Loucy (cell line): Measurements from ENCODE around the gene GPR15.

ENCODE experiments used
- H2AFZ ChIP-seq: fragments of 200-600 bp; sonication (generic); 2 replicates; pipeline ENCODE4 v1.6.0; 2016; ENCODE audit warnings: antibody characterized with exemption, mild to moderate bottlenecking, low read length, moderate library complexity
- H3F3A ChIP-seq: fragments of 200-600 bp; 2 replicates; pipeline ENCODE4 v1.6.0; 2016; ENCODE audit warnings: antibody characterized with exemption, low read depth, mild to moderate bottlenecking
- H3K27me3 ChIP-seq: fragments of 200-600 bp; sonication (generic); 2 replicates; pipeline ENCODE4 v1.6.1; 2014; ENCODE audit warnings: low read length, mild to moderate bottlenecking; ENCODE audit not compliant: insufficient read depth, poor library complexity, severe bottlenecking
- H3K36me3 ChIP-seq: fragments of 200-600 bp; sonication (generic); 2 replicates; pipeline ENCODE4 v1.6.1; 2016; ENCODE audit warnings: low read length; ENCODE audit not compliant: insufficient read depth
- H3K4me1 ChIP-seq: fragments of 200-600 bp; sonication (generic); 2 replicates; pipeline ENCODE4 v1.5.1; 2014; ENCODE audit warnings: low read length, mild to moderate bottlenecking; ENCODE audit not compliant: insufficient read depth, poor library complexity, severe bottlenecking
- H3K4me2 ChIP-seq: fragments of 200-600 bp; sonication (generic); 2 replicates; pipeline ENCODE4 v1.6.0; 2014; ENCODE audit warnings: antibody characterized with exemption, low read length, low read depth, mild to moderate bottlenecking; ENCODE audit not compliant: poor library complexity, severe bottlenecking
- H3K4me3 ChIP-seq: fragments of 200-600 bp; sonication (generic); 2 replicates; pipeline ENCODE4 v1.5.1; 2014; ENCODE audit warnings: low read length, mild to moderate bottlenecking, mixed read lengths; ENCODE audit not compliant: poor library complexity, severe bottlenecking
- H3K79me2 ChIP-seq: fragments of 200-600 bp; sonication (generic); 2 replicates; pipeline ENCODE4 v1.6.1; 2014; ENCODE audit warnings: low read length; ENCODE audit not compliant: insufficient read depth
- H3K9ac ChIP-seq: fragments of 200-600 bp; sonication (generic); 2 replicates; pipeline ENCODE4 v1.6.0; 2014; ENCODE audit warnings: mild to moderate bottlenecking, low read depth, low read length, moderate library complexity; ENCODE audit not compliant: poor library complexity, severe bottlenecking
- H3K9me2 ChIP-seq: fragments of 200-600 bp; sonication (generic); replicated peaks from 2 replicates; pipeline ENCODE4 v1.6.1; 2016; ENCODE audit warnings: low read depth, low read length, mixed read lengths
- H3K9me3 ChIP-seq: fragments of 200-600 bp; sonication (generic); 2 replicates; pipeline ENCODE4 v1.6.1; 2014; ENCODE audit warnings: mild to moderate bottlenecking, antibody characterized with exemption, low read length, low read depth; ENCODE audit not compliant: insufficient read depth
- H4K20me1 ChIP-seq: fragments of 200-600 bp; sonication (generic); 2 replicates; pipeline ENCODE4 v1.6.0; 2014; ENCODE audit warnings: antibody characterized with exemption, low read length, mild to moderate bottlenecking; ENCODE audit not compliant: insufficient read depth, poor library complexity, severe bottlenecking
- EZH2phosphoT487 ChIP-seq: fragments of 200-600 bp; IDR thresholded peaks from 2 replicates; pipeline ENCODE4 v1.6.1; 2018; ENCODE audit warnings: antibody characterized with exemption, mild to moderate bottlenecking, moderate library complexity, borderline replicate concordance
- TF ChIP-seq, protein P1 (sequence below): fragments of 200-600 bp; sonication (generic); conservative IDR thresholded peaks from 2 replicates; pipeline ENCODE4 v1.5.1; 2014; ENCODE audit warnings: mild to moderate bottlenecking, antibody characterized with exemption, low read length

GPR15 gene

DNA sequence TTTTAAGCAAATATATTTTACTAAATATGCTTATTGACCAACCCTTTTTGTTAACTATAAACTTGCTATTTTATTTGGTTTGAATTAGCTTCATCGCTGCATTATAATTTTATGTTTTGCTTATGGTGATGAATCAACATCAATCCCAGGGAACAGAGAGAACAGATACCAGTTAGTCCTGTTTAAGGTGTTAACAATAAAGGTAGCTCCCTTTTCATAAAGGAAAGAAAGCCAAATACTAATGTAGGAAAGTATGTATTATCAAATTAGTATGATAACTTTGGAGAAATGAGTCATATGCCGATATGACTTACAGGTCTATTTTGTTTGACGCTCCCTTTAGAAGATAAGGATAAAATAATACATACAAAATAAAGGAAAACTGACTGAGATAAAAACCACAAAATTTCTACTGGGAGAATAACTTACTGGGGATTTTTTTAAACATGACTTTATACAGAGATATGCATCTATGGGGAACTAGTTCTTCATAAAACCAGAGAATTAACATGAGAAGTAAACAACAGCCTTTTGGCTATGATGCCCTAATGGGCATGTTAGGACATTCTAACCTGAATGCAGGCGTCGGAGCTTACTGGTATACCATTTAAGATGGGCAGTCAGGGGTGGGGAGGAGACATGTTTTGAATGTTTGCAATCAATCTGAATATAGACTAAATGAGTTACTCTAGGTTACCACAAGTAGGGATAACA is 29.8 kb upstream of the GPR15 start:
- Histone ChIP-seq H3K9ac (no peak overlapping the region), H3K27me3 (no peaks in the 10 kb centered on the region), H3K4me2 (no peak overlapping the region), H3K36me3 (no peaks in the 10 kb centered on the region), H2AFZ (no peak overlapping the region), H3K9me2 (no peaks in the 10 kb centered on the region), H3K79me2 (no peaks in the 10 kb centered on the region), H3F3A (no peaks in the 10 kb centered on the region), H3K9me3 (no peaks in the 10 kb centered on the region), H3K4me1 (no peaks in the 10 kb centered on the region), H4K20me1 (no peaks in the 10 kb centered on the region), H3K4me3 (no peak overlapping the region)
- TF ChIP-seq, protein P1, sequence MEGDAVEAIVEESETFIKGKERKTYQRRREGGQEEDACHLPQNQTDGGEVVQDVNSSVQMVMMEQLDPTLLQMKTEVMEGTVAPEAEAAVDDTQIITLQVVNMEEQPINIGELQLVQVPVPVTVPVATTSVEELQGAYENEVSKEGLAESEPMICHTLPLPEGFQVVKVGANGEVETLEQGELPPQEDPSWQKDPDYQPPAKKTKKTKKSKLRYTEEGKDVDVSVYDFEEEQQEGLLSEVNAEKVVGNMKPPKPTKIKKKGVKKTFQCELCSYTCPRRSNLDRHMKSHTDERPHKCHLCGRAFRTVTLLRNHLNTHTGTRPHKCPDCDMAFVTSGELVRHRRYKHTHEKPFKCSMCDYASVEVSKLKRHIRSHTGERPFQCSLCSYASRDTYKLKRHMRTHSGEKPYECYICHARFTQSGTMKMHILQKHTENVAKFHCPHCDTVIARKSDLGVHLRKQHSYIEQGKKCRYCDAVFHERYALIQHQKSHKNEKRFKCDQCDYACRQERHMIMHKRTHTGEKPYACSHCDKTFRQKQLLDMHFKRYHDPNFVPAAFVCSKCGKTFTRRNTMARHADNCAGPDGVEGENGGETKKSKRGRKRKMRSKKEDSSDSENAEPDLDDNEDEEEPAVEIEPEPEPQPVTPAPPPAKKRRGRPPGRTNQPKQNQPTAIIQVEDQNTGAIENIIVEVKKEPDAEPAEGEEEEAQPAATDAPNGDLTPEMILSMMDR = no peak
- no peak for TF ChIP-seq EZH2phosphoT487

DNA sequence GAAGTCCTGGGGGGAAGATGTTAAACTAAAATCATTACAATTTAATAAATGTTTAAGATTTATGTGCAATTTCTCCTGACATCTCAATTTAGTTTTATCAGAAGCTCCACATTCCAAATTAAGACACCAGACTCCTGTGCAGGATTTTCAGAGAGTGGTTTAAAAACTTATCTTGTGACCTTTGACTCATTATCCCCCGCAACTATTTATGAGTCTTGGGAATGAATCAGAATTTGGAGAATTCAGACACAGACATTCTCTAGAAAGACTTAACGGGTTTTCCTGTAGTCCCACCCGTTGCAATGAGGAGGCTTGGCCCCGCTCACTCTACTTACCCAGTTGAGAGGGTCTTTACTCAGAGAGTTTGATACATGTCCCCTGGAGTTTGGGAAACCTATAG is 27.2 kb upstream of the GPR15 start:
- no peaks in the 10 kb centered on the region for H3F3A ChIP-seq
- no peaks in the 10 kb centered on the region for H3K27me3 ChIP-seq
- no peak overlapping the region for H3K4me3 ChIP-seq
- no peak overlapping the region for H3K9ac ChIP-seq
- no peaks in the 10 kb centered on the region for H3K9me3 ChIP-seq
- H3K4me2 ChIP-seq = no peak overlapping the region
- no peaks in the 10 kb centered on the region for H3K4me1 ChIP-seq
- H3K9me2 ChIP-seq = no peaks in the 10 kb centered on the region
- TF ChIP-seq, protein P1 = no peak
- TF ChIP-seq EZH2phosphoT487 = no peak
- no peaks in the 10 kb centered on the region for H3K79me2 ChIP-seq
- H3K36me3 ChIP-seq = no peaks in the 10 kb centered on the region
- H2AFZ ChIP-seq = no peak overlapping the region
- no peaks in the 10 kb centered on the region for H4K20me1 ChIP-seq

GRCh38 chr3:98508582-98508981 is 23.2 kb upstream of the GPR15 start:
- H3K4me1 ChIP-seq = no peaks in the 10 kb centered on the region
- no peaks in the 10 kb centered on the region for H4K20me1 ChIP-seq
- no peak overlapping the region for H3K4me3 ChIP-seq
- no peak overlapping the region for H3K9ac ChIP-seq
- no peak overlapping the region for H3K4me2 ChIP-seq
- no peaks in the 10 kb centered on the region for H3F3A ChIP-seq
- H2AFZ ChIP-seq = no peak overlapping the region
- no peak for TF ChIP-seq EZH2phosphoT487
- TF ChIP-seq, protein P1 = no peak
- no peaks in the 10 kb centered on the region for H3K79me2 ChIP-seq
- H3K27me3 ChIP-seq = no peaks in the 10 kb centered on the region
- no peaks in the 10 kb centered on the region for H3K9me2 ChIP-seq
- H3K9me3 ChIP-seq = no peaks in the 10 kb centered on the region
- H3K36me3 ChIP-seq = no peaks in the 10 kb centered on the region
